DMS53 treated with DMSO at 0.1 percent for 48 hours (cell line): ENCODE measurements around the gene FICD.
"Not testable (repeated sequence)": the region's sequence is repeated elsewhere in the genome, so short reads cannot be mapped to it uniquely, and the experiment has no call there.

Source experiments
- DNase-seq: peaks from one replicate; lab custom pipeline; 2025; ENCODE audit not compliant: unreplicated experiment; lab: John Stamatoyannopoulos, UW

The FICD gene

GRCh38 chr12:108514973-108515814, at the start of gene FICD:
Gene FICD (plus strand): TSS chr12:108515277. CDS start chr12:108516973, 1,696 bp downstream.
- peak; percentile 99 for DNase-seq

- DNase-seq: no peak
Observed at GRCh38 chr12:108465417-108465816, 49.7 kb upstream of the FICD start.

GRCh38 chr12:108468196-108468968, 46.7 kb upstream of the FICD start:
- DNase-seq: no peak

- DNase-seq: no peak
Observed at GRCh38 chr12:108473400-108474055, 41.5 kb upstream of the FICD start.

- no peak for DNase-seq
Observed at GRCh38 chr12:108475396-108475795, 39.7 kb upstream of the FICD start.

- DNase-seq: no peak
Observed at GRCh38 chr12:108477055-108477880, 37.8 kb upstream of the FICD start.

- DNase-seq: no peak
Observed at GRCh38 chr12:108477881-108478259, 37.2 kb upstream of the FICD start.

- DNase-seq: no peak
Observed at GRCh38 chr12:108478611-108479206, 36.4 kb upstream of the FICD start.

- no peak for DNase-seq
Observed at GRCh38 chr12:108479364-108480070, 35.6 kb upstream of the FICD start.

GRCh38 chr12:108482717-108483212, 32.3 kb upstream of the FICD start:
- no peak for DNase-seq

GRCh38 chr12:108483213-108484059, 31.6 kb upstream of the FICD start:
- no peak for DNase-seq

GRCh38 chr12:108484431-108484830, 30.6 kb upstream of the FICD start:
- no peak for DNase-seq

- no peak for DNase-seq
Observed at GRCh38 chr12:108484845-108485244, 30.2 kb upstream of the FICD start.

- DNase-seq: not testable (repeated sequence)
Observed at GRCh38 chr12:108485371-108485770, 29.7 kb upstream of the FICD start.

GRCh38 chr12:108487029-108487428, 28.0 kb upstream of the FICD start:
- DNase-seq: not testable (repeated sequence)

GRCh38 chr12:108491256-108491655, 23.8 kb upstream of the FICD start:
- no peak for DNase-seq

GRCh38 chr12:108495054-108495453, 20.0 kb upstream of the FICD start:
- DNase-seq: no peak

GRCh38 chr12:108495823-108496579, 19.1 kb upstream of the FICD start:
- no peak for DNase-seq
